HUES48 (cell line): ENCODE measurements around the gene CCDC3.

Source experiments
- H3K27ac ChIP-seq: one replicate; pipeline ENCODE4 v1.7.0; 2013; ENCODE audit warnings: low read depth, low read length, inconsistent platforms
- H3K27me3 ChIP-seq: 2 replicates; pipeline ENCODE4 v1.6.1; 2013; ENCODE audit warnings: mild to moderate bottlenecking, low read length; ENCODE audit not compliant: control insufficient read depth, insufficient read depth
- H3K36me3 ChIP-seq: 2 replicates; pipeline ENCODE4 v1.6.1; 2013; ENCODE audit warnings: low read length; ENCODE audit not compliant: control insufficient read depth, insufficient read depth
- H3K4me1 ChIP-seq: 2 replicates; pipeline ENCODE4 v1.6.1; 2013; ENCODE audit warnings: mild to moderate bottlenecking, low read length; ENCODE audit not compliant: control insufficient read depth, insufficient read depth
- H3K4me3 ChIP-seq: 2 replicates; pipeline ENCODE4 v1.5.1; 2013; ENCODE audit warnings: mild to moderate bottlenecking, low read depth, low read length
- H3K9ac ChIP-seq: 2 replicates; pipeline ENCODE4 v1.6.1; 2013; ENCODE audit warnings: mild to moderate bottlenecking, low read depth, low read length, moderate library complexity
- H3K9me3 ChIP-seq: 2 replicates; pipeline ENCODE4 v1.6.1; 2013; ENCODE audit warnings: low read length; ENCODE audit not compliant: control insufficient read depth, insufficient read depth

CCDC3 gene

GRCh38 chr10:12975906-12976305, 25.6 kb downstream of the CCDC3 start:
- H3K4me3 ChIP-seq, result no peak overlapping the region
- no peak overlapping the region for H3K27ac ChIP-seq
- no peaks in the 10 kb centered on the region for H3K27me3 ChIP-seq
- no peak overlapping the region for H3K9ac ChIP-seq
- no peaks in the 10 kb centered on the region for H3K9me3 ChIP-seq
- no peaks in the 10 kb centered on the region for H3K36me3 ChIP-seq
- H3K4me1 ChIP-seq, result no peaks in the 10 kb centered on the region

GRCh38 chr10:12975266-12975665, 26.2 kb downstream of the CCDC3 start:
- Histone ChIP-seq H3K27me3 (no peaks in the 10 kb centered on the region), H3K27ac (no peak overlapping the region), H3K4me1 (no peaks in the 10 kb centered on the region)

GRCh38 chr10:12974491-12975199, 26.9 kb downstream of the CCDC3 start:
- Histone ChIP-seq H3K36me3 (no peaks in the 10 kb centered on the region), H3K27me3 (no peaks in the 10 kb centered on the region), H3K27ac (no peak overlapping the region), H3K4me3 (no peak overlapping the region), H3K4me1 (no peaks in the 10 kb centered on the region), H3K9me3 (no peaks in the 10 kb centered on the region), H3K9ac (no peak overlapping the region)

More at GRCh38 chr10:12975266-12975665, 26.2 kb downstream of the CCDC3 start:
- no peak overlapping the region for H3K9ac ChIP-seq
- no peak overlapping the region for H3K4me3 ChIP-seq
- H3K36me3 ChIP-seq, result no peaks in the 10 kb centered on the region
- no peaks in the 10 kb centered on the region for H3K9me3 ChIP-seq

- no peaks in the 10 kb centered on the region for H3K27me3 ChIP-seq
- no peak overlapping the region for H3K9ac ChIP-seq
- H3K36me3 ChIP-seq, result no peaks in the 10 kb centered on the region
- no peaks in the 10 kb centered on the region for H3K9me3 ChIP-seq
- H3K4me3 ChIP-seq, result no peak overlapping the region
- H3K4me1 ChIP-seq, result no peaks in the 10 kb centered on the region
- H3K27ac ChIP-seq, result no peak overlapping the region
Observed at GRCh38 chr10:12974078-12974477, 27.4 kb downstream of the CCDC3 start.

GRCh38 chr10:12973149-12973718, 28.3 kb downstream of the CCDC3 start:
- Histone ChIP-seq H3K9me3 (no peaks in the 10 kb centered on the region), H3K27ac (no peak overlapping the region), H3K27me3 (no peaks in the 10 kb centered on the region), H3K4me1 (no peaks in the 10 kb centered on the region), H3K4me3 (no peak overlapping the region), H3K9ac (no peak overlapping the region), H3K36me3 (no peaks in the 10 kb centered on the region)

- Histone ChIP-seq H3K36me3 (no peaks in the 10 kb centered on the region), H3K9ac (no peak overlapping the region), H3K4me3 (no peak overlapping the region), H3K4me1 (no peaks in the 10 kb centered on the region), H3K9me3 (no peaks in the 10 kb centered on the region), H3K27me3 (no peaks in the 10 kb centered on the region), H3K27ac (no peak overlapping the region)
Observed at GRCh38 chr10:12972146-12972545, 29.4 kb downstream of the CCDC3 start.

- no peak overlapping the region for H3K4me3 ChIP-seq
- no peaks in the 10 kb centered on the region for H3K36me3 ChIP-seq
- no peaks in the 10 kb centered on the region for H3K4me1 ChIP-seq
- no peak overlapping the region for H3K9ac ChIP-seq
- no peaks in the 10 kb centered on the region for H3K9me3 ChIP-seq
- H3K27ac ChIP-seq, result no peak overlapping the region
- H3K27me3 ChIP-seq, result no peaks in the 10 kb centered on the region
Observed at GRCh38 chr10:12971001-12971788, 30.3 kb downstream of the CCDC3 start.

- Histone ChIP-seq H3K4me3 (no peak overlapping the region), H3K9ac (no peak overlapping the region), H3K27me3 (no peaks in the 10 kb centered on the region), H3K27ac (no peak overlapping the region), H3K4me1 (peaks cover 6% of the 10 kb centered on the region; the same call in 1 of the 2 replicates), H3K9me3 (no peaks in the 10 kb centered on the region), H3K36me3 (no peaks in the 10 kb centered on the region)
Observed at GRCh38 chr10:12969951-12970350, 31.6 kb downstream of the CCDC3 start.

GRCh38 chr10:12966067-12966466, 35.4 kb downstream of the CCDC3 start:
- Histone ChIP-seq H3K4me1 (peaks cover 6% of the 10 kb centered on the region; the same call in 1 of the 2 replicates), H3K27ac (no peak overlapping the region), H3K9me3 (no peaks in the 10 kb centered on the region), H3K9ac (no peak overlapping the region), H3K36me3 (no peaks in the 10 kb centered on the region), H3K4me3 (no peak overlapping the region), H3K27me3 (no peaks in the 10 kb centered on the region)

- Histone ChIP-seq H3K9ac (no peak overlapping the region), H3K9me3 (no peaks in the 10 kb centered on the region), H3K27me3 (no peaks in the 10 kb centered on the region), H3K4me1 (peaks cover 6% of the 10 kb centered on the region; the same call in 1 of the 2 replicates), H3K27ac (no peak overlapping the region), H3K36me3 (no peaks in the 10 kb centered on the region), H3K4me3 (no peak overlapping the region)
Observed at GRCh38 chr10:12965571-12965970, 35.9 kb downstream of the CCDC3 start.

GRCh38 chr10:12962556-12962955, 39.0 kb downstream of the CCDC3 start:
- H3K27me3 ChIP-seq, result no peaks in the 10 kb centered on the region
- H3K27ac ChIP-seq, result no peak overlapping the region
- H3K4me1 ChIP-seq, result peaks cover 6% of the 10 kb centered on the region; the same call in 1 of the 2 replicates
- H3K36me3 ChIP-seq, result no peaks in the 10 kb centered on the region
- H3K9me3 ChIP-seq, result no peaks in the 10 kb centered on the region
- H3K4me3 ChIP-seq, result no peak overlapping the region
- H3K9ac ChIP-seq, result no peak overlapping the region
